MM.1S (cell line): ENCODE results near the gene PDZD8.

Experiments used
- EZH2 ChIP-seq: fragments of 300-600 bp; sonication (generic); optimal IDR thresholded peaks from 2 replicates; pipeline ENCODE3; 2017; ENCODE audit warnings: low read depth, mild to moderate bottlenecking, antibody characterized with exemption, low read length, mixed read lengths
- EZH2phosphoT487 ChIP-seq: fragments of 300-600 bp; sonication (generic); IDR thresholded peaks from 2 replicates; pipeline ENCODE4 v1.6.1; 2018; ENCODE audit warnings: antibody characterized with exemption, low read length
- TF ChIP-seq, protein P1 (sequence below): fragments of 300-600 bp; sonication (generic); IDR thresholded peaks from 2 replicates; pipeline ENCODE4 v1.5.1; 2016; ENCODE audit warnings: antibody characterized with exemption, low read length, mixed read lengths

DNA sequence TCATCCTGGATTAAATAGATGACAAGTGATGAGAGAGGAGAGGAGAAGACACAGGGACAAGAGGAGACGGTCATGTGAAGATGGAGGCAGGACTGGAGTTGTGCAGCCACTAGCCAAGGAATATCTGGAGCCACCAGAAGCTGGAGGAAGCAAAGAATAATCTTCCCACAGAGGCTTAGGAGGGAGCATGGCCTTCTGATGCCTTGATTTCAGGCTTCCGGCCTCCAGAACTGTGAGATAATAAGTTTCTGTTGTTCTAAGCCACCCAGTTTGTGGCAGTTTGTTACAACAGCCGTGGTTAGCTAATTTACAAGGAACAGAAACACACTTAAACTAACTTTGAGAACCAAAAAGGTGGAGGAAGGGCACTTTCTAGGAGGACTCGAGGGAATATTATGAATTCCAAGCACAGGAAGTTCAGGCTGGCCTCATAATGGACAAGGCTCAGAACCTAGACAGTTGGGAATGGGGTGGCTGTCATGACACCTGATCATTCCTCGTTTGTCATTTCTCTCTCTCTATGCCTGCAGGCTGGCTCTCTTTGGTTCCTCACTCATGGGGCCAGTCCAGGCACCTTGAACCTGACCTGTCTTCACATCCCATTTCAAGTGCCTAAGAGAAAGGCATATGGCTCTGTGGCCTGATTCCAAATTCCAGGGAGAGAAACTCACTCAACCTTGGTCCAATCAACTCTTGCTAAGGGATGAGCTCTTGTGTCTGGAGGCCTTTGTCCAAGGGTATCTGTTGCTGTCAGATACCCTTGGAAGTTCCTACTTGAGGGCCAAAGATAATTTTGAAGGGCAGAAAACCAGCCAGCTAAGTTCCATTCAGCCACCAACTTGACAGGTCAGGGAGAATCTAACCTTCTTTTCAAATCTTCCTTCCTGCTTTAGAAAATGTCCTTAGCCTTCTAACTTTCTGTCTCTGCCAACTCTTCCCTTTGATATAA, 33.5 kb upstream of the PDZD8 start:
- TF ChIP-seq EZH2phosphoT487, result no peak
- TF ChIP-seq, protein P1, sequence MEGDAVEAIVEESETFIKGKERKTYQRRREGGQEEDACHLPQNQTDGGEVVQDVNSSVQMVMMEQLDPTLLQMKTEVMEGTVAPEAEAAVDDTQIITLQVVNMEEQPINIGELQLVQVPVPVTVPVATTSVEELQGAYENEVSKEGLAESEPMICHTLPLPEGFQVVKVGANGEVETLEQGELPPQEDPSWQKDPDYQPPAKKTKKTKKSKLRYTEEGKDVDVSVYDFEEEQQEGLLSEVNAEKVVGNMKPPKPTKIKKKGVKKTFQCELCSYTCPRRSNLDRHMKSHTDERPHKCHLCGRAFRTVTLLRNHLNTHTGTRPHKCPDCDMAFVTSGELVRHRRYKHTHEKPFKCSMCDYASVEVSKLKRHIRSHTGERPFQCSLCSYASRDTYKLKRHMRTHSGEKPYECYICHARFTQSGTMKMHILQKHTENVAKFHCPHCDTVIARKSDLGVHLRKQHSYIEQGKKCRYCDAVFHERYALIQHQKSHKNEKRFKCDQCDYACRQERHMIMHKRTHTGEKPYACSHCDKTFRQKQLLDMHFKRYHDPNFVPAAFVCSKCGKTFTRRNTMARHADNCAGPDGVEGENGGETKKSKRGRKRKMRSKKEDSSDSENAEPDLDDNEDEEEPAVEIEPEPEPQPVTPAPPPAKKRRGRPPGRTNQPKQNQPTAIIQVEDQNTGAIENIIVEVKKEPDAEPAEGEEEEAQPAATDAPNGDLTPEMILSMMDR, result no peak
- TF ChIP-seq EZH2, result no peak
